Stimulated activated CD4-positive, alpha-beta T cell treated with anti-CD3 and anti-CD28 coated beads, TNF-alpha, amount 100 ng/mL, for 1 hour (primary cell): ENCODE measurements around the gene ST3GAL3.

Experiments
- DNase-seq, 3 donors: peaks; one replicate each; pipeline ENCODE4 v3.0.0-alpha.2; 2020; ENCODE audit warnings: low read depth in 3 of 3, low spot score in 1 of 3

ST3GAL3 gene

DNA sequence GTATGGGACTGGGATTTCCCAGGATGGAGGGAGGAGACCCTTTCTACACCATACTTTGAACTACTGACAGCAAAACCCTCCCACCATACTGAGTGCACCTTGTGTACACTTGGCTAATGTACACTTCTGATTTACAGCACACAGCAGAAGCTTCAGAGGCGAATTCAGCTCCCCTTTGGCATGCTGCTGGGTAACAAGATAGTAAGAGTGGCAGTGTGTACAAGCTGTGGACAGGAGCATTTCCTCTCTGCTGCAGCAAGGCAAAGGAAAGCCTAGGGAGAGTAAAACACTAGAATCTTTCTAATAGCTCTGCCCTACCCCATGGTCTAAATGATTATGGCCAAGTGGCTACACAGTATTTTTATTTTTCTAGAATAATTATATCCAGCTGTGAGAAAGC is 142.3 kb downstream of the ST3GAL3 start:
- DNase-seq: no peak

- no peak for DNase-seq
Observed at GRCh38 chr1:43850591-43851233, 143.4 kb downstream of the ST3GAL3 start.

GRCh38 chr1:43851561-43852338 is 144.4 kb downstream of the ST3GAL3 start:
- no peak for DNase-seq

GRCh38 chr1:43853161-43853921 is 146.0 kb downstream of the ST3GAL3 start:
- DNase-seq: no peak

DNA sequence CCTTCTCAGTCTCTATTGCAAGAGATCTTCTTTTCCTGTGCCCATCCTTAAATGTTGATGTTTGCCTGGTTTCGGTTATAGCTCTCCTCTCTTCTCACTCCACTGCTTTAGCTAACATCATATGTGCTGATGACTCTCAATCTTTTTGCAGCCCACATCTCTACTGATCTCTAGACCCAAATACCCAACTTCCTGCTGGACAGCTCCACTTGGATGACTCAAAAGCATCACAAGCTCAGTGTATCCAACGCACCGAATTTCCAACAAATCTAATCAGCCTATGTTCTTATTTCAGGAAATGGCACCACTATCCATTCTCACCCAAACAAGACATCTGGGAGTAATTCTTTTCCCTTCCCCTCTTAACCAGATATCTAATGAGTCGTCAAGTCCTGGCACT is 147.1 kb downstream of the ST3GAL3 start:
- DNase-seq: no peak

DNA sequence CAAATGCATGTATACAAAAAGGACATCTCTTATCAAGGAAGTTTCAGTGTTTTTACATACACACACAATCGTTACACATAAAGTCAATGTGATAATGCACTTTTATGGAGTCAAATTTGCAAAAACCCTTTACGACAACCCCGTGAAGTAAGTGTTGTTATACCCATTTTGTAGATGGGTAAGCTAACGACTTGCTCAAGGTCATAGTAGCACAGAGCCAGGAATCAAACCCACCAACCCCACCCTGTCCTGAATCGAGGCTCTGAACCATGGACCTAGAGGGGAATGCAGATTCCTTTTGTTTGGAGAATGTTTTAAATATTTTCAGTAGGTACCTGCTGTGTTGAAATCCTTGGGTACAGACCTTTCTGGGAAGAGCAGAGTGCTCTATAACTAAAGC is 148.9 kb downstream of the ST3GAL3 start:
- no peak for DNase-seq

- no peak for DNase-seq
Observed at GRCh38 chr1:43857163-43857562, 149.8 kb downstream of the ST3GAL3 start.

GRCh38 chr1:43858324-43858723 is 151.0 kb downstream of the ST3GAL3 start:
- no peak for DNase-seq

GRCh38 chr1:43861337-43861736 is 154.0 kb downstream of the ST3GAL3 start:
- DNase-seq: no peak

GRCh38 chr1:43861988-43862735 is 154.8 kb downstream of the ST3GAL3 start:
- DNase-seq: no peak

- DNase-seq: no peak
Observed at GRCh38 chr1:43864111-43865045, 157.0 kb downstream of the ST3GAL3 start.

DNA sequence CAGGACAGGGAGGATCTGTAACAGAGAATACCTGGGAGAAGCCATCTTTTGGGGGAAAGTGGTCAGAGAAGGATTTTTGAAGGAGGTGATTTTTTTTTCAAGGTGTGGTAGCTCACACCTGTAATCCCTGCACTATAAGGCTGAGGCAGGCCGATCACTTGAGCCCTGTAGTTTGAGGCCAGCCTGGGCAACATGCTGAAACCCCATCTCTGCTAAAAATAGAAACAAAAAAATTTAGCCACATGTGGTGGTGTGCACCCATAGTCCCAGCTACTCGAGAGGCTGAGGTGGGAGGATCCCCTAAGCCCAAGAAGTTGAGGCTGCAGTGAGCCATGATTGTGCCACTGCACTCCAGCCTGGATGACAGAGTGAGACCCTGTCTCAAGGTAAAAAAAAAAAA is 158.9 kb downstream of the ST3GAL3 start:
- no peak for DNase-seq

GRCh38 chr1:43867976-43868740 is 160.8 kb downstream of the ST3GAL3 start:
- DNase-seq: no peak

DNA sequence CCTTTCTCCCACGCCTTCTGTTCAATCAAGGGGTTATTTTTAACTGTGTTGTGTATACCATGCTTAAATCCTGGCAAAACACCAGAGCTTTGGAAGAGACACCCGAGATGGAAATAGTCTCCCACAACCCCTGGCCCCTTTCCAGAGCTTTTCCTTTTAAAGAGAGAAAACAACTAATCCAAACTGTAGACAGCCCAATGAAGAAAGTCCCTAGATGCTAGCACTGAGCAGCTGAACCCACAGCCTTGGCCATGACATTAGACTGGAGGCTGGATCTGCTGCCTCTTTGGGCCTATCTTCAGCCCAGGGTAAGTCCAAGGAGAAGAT is 161.4 kb downstream of the ST3GAL3 start:
- no peak for DNase-seq

DNA sequence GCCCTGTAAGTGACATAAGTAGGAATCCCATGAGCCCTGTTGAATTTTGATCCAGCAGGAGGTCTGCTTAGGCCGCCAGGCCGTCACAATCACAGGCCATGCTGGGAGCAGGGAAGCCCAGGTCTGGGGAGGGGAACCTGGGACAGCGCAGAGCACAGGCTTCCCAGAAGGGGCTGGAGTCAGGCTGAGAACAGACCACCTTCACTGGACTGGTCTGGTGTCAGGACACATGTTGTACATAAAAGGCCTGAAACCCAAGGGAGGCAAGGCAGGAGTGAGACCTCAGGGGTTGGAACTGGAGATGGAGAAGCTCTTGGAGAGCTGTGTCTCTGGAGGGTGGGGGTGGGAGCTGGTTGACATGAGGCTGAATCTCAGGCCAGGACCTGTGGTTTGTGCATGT is 163.0 kb downstream of the ST3GAL3 start:
- no peak for DNase-seq

- DNase-seq: no peak
Observed at GRCh38 chr1:43871181-43871910, 164.0 kb downstream of the ST3GAL3 start.

GRCh38 chr1:43872280-43872679 is 164.9 kb downstream of the ST3GAL3 start:
- DNase-seq: no peak

DNA sequence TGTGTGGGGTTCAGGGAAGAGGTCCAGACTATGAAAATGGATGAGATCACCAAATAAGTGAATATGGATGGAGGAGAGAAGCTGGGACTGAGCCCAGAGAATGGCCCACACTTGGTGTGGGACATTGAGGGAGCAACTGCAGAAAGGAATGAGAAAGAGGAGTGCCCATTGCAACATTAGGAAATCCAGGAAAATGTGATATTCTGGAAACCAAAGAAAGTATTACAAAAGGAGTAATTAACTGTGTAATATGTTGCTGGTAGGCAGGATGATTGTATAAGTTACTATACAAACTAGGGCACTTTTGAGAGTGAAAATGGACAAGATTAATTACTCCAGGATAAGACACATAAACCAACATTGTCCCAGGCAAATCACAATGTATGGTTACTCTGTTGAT is 166.5 kb downstream of the ST3GAL3 start:
- no peak for DNase-seq

- no peak for DNase-seq
Observed at GRCh38 chr1:43874716-43875115, 167.4 kb downstream of the ST3GAL3 start.
